Sigmoid colon (tissue), 4 donors: Measurements from ENCODE around the gene HK3.

Experiments used
- EP300 ChIP-seq, 4 donors: sonication (generic); formaldehyde crosslinking; IDR thresholded peaks; one replicate each; pipeline ENCODE4 v1.6.1; 2017; ENCODE audit warnings: antibody characterized with exemption in 4 of 4
- POLR2A ChIP-seq, 2 donors: fragments of 450-650 bp; IDR thresholded peaks; one replicate each; pipeline ENCODE4 v1.6.1; 2016; ENCODE audit warnings: antibody characterized with exemption in 2 of 2, mild to moderate bottlenecking in 2 of 2, moderate library complexity in 2 of 2
- TF ChIP-seq, protein P1 (sequence below), 4 experiments: fragments of 450-650 bp in 3 of 4; fragments of 200-600 bp in 1 of 4; IDR thresholded peaks; one replicate each; pipeline ENCODE4 v1.5.1; 2016 to 2019; ENCODE audit warnings: antibody characterized with exemption in 4 of 4, mild to moderate bottlenecking in 3 of 4, moderate library complexity in 2 of 4

DNA sequence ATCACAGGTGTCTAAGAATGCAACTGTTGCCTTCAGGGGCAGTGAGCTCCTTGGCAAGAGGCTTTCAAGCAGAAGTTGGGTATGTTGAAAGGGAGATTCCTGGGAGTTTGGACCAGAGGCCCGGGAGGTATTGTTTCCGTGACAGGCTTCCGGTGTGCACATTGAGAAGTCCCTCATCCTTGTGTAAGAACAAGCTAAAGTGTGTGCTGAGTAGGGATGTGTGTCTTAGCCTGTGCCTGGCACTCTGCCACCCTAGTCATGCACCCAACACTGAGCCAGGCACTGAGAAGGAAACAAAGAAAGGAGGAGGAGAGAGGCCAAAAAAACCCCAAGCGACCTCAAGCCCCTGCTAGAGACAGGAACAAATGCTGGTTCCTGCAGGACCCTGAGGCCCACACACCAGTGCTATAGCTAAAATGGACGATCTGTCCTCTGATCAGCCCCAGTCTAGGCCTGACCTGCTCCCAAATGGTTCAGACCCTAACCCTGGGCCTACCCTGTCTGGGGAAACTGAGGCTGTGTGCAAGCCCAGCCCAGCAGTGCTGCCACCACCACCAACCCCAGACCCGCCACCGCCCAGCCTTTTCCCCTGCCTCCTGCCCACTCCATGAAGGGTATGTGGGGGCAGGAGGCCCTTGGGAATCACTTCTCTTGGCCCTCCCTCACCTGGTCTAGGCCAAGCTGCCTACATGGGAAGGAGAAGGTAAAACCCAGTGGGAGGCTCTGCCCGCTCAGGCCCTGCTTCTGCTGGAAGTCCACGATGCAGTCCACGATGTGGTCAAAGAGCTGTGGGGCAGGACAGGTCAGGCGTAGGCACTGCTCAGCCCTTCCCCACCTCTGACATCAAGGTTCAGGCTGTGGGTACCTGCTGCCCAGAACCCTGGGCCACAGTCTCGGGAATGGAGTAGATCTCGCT, 12.6 kb downstream of the HK3 start:
- TF ChIP-seq POLR2A (IDR thresholded peaks at IDR 0.05) (no peak), EP300 (IDR thresholded peaks at IDR 0.05) (no peak)
- TF ChIP-seq, protein P1, sequence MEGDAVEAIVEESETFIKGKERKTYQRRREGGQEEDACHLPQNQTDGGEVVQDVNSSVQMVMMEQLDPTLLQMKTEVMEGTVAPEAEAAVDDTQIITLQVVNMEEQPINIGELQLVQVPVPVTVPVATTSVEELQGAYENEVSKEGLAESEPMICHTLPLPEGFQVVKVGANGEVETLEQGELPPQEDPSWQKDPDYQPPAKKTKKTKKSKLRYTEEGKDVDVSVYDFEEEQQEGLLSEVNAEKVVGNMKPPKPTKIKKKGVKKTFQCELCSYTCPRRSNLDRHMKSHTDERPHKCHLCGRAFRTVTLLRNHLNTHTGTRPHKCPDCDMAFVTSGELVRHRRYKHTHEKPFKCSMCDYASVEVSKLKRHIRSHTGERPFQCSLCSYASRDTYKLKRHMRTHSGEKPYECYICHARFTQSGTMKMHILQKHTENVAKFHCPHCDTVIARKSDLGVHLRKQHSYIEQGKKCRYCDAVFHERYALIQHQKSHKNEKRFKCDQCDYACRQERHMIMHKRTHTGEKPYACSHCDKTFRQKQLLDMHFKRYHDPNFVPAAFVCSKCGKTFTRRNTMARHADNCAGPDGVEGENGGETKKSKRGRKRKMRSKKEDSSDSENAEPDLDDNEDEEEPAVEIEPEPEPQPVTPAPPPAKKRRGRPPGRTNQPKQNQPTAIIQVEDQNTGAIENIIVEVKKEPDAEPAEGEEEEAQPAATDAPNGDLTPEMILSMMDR (IDR thresholded peaks at IDR 0.05): no peak
